Kasumi-1 (cell line): Measurements from ENCODE around the gene B3GALT5.

Source experiments
- DNase-seq, 2 experiments: peaks; one replicate each; lab custom pipeline; 2025; lab: John Stamatoyannopoulos, UW

Gene B3GALT5

DNA sequence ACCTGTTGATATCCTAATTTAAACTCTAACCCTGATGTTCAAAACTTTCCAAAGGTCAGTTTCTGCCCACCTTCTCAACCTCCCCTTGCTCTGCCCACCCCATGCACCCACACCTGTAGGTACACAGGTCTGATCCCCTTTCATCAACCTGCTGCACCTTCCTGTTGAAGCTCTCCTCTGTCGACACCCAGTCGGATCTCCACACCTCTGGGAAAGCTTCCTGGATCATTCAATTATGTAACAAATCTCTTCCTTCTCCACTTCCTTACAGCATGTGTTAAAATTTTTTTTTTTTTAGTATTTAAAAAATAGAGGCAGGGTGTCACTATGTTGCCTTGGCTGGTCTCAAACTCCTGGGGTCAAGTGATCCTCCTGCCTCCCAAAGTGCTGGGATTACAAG is 87.6 kb downstream of the B3GALT5 start:
- DNase-seq, result no peak

DNA sequence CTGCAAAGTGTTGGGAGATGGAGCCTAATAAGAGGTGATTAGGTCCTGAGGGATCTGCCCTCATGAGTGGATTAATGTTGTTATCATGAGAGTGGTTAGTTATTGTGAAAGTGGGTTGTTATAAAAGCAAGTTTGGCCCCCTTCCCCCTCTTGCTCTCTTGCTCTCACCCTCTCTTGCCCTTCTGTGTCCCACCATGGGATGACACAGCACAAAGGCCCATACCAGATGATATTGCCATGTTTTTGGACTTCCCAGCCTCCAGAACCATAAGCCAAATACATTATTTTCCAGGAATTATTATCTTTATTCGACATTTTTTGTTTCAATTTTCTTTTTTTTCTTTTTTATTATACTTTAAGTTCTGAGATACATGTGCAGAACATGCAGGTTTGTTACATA is 90.8 kb downstream of the B3GALT5 start:
- no peak for DNase-seq

DNA sequence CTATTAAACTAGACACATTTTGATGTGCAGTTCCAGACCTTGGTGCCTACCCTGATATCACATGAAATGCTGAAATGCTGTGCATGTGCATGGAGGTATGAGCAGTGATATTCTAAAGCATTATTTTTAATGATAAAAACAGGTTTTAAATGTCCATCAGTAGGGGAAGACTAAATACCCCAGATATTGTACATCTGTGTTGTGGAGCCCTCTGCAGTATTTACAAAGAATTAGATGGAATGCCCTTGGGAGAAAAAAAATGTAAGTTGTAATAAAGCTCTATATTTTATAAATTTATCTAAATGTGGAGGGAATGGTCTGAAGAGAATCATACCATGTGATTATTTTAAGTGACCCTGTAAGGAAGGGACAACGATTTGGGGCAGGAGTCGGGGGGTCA is 93.1 kb downstream of the B3GALT5 start:
- no peak for DNase-seq

DNA sequence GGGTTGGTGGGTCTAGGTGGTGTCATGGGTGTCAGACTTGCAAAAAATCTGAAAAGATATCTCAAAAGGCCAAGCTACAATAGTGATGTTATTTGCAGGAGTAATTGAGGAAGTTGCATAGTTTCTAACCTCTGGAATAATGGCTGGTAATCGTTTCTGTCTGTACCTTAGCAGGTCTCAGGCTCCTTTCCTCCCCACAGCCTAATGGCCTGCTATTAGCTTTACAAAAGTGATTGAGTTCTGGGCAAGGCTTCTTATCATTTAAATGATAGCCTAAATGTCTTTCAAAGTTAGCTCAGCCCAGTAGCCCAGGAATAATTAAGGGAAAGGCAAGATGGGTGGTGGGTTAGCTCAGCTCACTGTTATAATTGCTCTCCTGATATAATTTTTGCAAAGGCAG is 94.6 kb downstream of the B3GALT5 start:
- no peak for DNase-seq

DNA sequence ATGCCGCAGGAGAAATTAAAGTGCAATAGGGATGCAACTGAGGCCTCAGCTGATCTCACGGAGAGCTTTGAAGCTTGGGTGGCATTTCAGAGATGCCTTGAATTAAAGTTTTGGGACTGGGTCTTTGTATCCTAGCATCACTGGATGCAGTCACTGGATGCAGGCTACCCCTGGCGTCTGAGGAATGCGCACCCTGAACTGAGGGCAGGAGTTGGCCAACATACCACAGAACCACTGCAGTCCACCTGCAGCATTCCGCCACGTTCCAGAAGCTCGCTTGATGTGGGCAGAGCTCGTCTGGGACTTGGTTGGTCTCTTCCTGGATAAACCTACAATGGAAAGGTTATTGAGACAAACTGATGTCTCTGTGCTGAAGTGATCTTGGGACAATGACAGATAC is 98.1 kb downstream of the B3GALT5 start:
- no peak for DNase-seq

DNA sequence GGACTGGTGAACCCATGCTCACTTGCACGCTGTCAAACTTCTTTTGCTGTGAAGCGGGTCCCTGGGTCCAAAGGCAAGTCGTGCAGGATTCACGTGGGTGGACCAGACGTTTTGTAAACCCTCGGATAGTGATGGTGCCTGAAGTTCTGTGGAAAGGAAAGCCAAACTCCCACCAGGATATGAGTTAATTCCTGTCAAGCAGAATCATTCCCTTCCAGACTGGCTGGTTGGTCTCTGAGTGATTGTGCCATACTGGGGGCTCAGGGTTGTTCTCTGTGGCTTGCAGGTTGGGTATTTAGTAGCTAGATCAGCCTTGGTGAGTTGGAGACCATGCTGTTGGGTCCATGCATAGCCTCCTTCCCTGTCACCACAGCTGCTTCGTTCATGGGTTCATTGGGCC is 99.5 kb downstream of the B3GALT5 start:
- DNase-seq, result no peak

DNA sequence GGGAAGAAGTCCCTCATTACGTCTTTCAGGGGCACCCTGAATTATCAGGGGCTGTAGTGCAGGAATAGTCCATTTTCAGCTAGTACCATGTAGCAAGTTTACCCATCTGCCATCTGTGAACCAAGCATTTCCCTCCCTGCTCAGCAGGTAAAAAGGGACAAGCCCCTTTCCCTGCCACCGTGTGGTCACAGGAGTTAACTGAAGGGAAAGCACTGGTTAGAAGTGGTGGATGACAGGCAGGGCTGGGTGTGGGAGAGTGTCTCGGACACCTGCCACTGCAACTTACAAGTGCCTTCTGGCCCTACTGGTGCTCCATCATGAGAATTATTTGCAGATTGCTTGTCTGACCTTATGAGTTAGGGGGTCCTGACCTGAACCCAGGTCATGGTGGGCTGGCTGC is 100.2 kb downstream of the B3GALT5 start:
- DNase-seq, result no peak

DNA sequence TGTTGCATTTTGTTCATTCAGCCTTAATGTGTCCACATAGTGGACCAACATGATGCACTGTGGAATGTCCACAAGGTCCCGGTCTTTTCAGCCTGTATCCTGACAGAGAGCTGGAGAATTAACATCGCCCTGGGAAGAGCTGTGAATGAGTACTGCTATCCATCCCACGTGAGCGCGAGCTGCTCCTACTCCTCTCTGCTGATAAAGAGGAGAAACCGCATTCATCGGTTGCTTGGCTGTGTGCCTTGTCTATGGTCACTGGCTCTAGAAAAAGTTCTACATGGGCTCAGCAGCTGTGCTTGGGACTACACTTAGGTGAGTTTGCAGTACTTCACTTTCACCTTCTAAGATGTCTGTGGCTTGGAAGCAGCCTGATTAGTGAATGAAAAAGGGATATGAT is 101.2 kb downstream of the B3GALT5 start:
- no peak for DNase-seq

DNA sequence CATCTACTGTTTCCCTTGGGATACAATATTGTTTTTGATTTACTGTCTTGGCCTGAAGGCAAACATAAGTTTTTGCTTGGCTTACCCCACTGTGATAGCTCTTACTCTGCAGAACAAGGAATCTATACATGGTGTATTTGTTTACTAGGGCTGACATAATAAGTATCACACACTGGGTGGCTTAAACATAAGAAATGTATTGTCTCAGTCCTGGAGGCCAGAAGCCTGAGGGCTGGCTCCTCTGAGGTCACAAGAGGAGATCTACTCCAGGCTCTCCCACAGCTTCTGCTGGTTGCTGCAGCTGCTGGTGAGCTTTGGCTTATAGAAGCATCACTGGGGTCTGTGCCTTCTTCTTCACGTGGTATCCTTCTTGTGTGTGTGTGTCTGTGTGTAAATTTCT is 101.6 kb downstream of the B3GALT5 start:
- no peak for DNase-seq

DNA sequence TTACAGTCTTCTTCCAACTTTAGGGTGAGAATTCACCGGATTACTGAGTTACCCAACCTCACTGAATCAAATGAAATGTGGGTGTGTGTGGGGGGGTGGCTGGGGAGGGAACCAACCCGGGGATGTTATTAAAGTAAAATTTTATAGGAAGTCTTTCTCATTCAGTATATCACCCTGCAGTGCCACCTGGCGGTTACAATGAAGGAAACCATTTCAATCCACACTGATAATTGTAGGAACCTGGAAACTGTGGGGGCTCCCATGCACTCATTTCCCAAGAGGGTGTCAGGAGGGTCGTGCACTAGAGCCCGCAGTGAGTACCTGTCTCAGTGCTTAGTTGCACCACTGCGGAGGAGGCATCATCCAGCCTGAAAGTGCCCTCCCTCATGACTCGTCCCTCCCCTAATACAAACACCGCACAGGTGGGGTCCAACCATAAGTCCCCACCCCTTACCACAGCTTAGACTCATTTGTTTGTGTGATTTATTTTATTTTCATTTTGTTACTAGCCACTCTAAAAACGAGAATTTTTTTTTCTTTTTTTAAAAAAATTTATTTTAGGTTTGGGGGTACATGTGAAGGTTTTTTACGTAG is 103.2 kb downstream of the B3GALT5 start:
- DNase-seq, result peak; percentile 48 to 64

DNA sequence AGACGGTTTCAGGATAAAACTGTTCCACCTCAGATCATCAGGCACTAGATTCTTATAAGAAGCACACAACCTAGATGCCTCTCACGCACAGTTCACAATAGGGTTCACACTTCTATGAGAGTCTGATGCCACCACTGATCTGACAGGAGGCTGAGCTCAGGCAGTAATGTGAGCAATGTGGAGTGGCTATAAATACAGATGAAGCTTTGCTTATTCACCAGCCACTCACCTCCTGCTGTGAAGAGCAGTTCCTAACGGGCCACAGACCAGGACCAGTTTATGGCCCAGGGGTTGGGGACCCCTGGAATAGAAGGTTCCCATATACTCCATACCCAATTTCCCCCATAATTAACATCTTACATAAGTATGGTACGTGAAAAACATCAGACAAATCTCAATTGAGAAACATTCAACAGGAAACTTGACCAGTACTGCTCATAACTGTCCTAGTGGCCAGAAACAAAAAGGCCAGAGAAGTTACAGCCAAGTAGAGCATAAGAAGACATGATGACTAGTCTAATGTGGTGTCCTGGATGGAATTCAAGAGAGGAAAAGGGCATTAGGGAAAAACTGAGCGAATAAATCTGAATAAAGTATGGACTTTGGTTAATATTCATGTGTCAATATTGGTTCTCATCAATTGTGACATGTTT is 107.5 kb downstream of the B3GALT5 start:
- DNase-seq, result no peak

DNA sequence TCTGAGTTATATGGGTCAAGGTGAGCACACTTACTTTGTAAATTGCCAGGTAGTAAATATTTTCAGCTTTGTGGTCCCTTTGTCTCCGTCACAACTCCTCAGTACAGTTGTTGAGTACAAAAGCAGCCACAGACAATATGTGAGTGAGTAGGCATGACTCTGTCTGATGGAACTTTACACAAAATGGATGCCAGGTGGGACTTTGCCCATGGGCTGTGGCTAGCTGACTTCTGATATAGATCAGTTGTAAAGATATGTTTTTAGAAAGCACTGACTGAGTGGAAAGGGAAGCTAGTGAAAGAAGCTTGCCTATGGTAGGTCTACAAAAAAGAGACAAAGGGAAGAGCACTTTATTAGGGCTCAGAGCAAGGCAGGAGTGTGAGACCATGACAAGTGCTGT is 109.1 kb downstream of the B3GALT5 start:
- DNase-seq, result no peak
